ENCODE results near the gene MAB21L3.

GRCh38 chr1:116128664-116129063, 17.5 kb downstream of the MAB21L3 start:
- TF ChIP-seq, protein P1, sequence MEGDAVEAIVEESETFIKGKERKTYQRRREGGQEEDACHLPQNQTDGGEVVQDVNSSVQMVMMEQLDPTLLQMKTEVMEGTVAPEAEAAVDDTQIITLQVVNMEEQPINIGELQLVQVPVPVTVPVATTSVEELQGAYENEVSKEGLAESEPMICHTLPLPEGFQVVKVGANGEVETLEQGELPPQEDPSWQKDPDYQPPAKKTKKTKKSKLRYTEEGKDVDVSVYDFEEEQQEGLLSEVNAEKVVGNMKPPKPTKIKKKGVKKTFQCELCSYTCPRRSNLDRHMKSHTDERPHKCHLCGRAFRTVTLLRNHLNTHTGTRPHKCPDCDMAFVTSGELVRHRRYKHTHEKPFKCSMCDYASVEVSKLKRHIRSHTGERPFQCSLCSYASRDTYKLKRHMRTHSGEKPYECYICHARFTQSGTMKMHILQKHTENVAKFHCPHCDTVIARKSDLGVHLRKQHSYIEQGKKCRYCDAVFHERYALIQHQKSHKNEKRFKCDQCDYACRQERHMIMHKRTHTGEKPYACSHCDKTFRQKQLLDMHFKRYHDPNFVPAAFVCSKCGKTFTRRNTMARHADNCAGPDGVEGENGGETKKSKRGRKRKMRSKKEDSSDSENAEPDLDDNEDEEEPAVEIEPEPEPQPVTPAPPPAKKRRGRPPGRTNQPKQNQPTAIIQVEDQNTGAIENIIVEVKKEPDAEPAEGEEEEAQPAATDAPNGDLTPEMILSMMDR (IDR thresholded peaks at IDR 0.05; ENCODE audit: low read length) = no peak
- no peak for TF ChIP-seq EZH2 (IDR thresholded peaks at IDR 0.05; ENCODE audit: borderline replicate concordance, low read length)

Measured in OCI-LY1 (cell line).